Progenitor cell of endocrine pancreas (in vitro differentiated cells): Measurements from ENCODE around the gene EGLN2. TPM values are rescaled to one million over a fixed set of nuclear protein-coding genes. Genes with fewer than 3 reads are reported as not detected.

Source experiments
- DNase-seq: peaks from one replicate; pipeline ENCODE4 v3.0.0; 2021; ENCODE audit warnings: low spot score; ENCODE audit not compliant: unreplicated experiment
- H3K27ac Mint-ChIP-seq: 2 replicates; pipeline ENCODE4 v1.8.0; 2021; ENCODE audit warnings: mild to moderate bottlenecking, moderate library complexity, mixed read lengths
- H3K27me3 Mint-ChIP-seq: 2 replicates; pipeline ENCODE4 v1.8.0; 2021; ENCODE audit warnings: mixed read lengths
- H3K36me3 Mint-ChIP-seq: 2 replicates; pipeline ENCODE4 v1.8.0; 2022; ENCODE audit warnings: mixed read lengths; ENCODE audit not compliant: insufficient read depth
- H3K4me1 Mint-ChIP-seq: 2 replicates; pipeline ENCODE4 v1.8.0; 2021; ENCODE audit warnings: low read depth, mixed read lengths
- H3K4me3 Mint-ChIP-seq: 2 replicates; pipeline ENCODE4 v1.8.0; 2021; ENCODE audit warnings: low read depth, mild to moderate bottlenecking, moderate library complexity, mixed read lengths
- H3K9me3 Mint-ChIP-seq: 2 replicates; pipeline ENCODE4 v1.8.0; 2021; ENCODE audit warnings: low read depth, mixed read lengths
- CTCF ChIP-seq: fragments of 200-600 bp; sonication (generic); IDR thresholded peaks from one replicate; pipeline ENCODE4 v1.5.0; 2021; ENCODE audit warnings: antibody characterized with exemption, mild to moderate bottlenecking; ENCODE audit not compliant: unreplicated experiment
- total RNA-seq: library from RNA; stranded (reverse); gene quantifications from 2 replicates; pipeline ENCODE4 v1.2.1, GENCODE V29; 2021

The EGLN2 gene
- total RNA-seq, 1 donor from 2014 or later, result 110 TPM

- peaks cover 26% of the 10 kb centered on the region for H3K4me1 Mint-ChIP-seq
- DNase-seq, result no peak
- H3K27me3 Mint-ChIP-seq, result no peaks in the 10 kb centered on the region
- H3K9me3 Mint-ChIP-seq, result no peaks in the 10 kb centered on the region
- peaks cover 19% of the 10 kb centered on the region for H3K36me3 Mint-ChIP-seq
- H3K4me3 Mint-ChIP-seq, result peak overlapping the region; percentile 54
- peak overlapping the region; percentile 92 for H3K27ac Mint-ChIP-seq
- TF ChIP-seq CTCF, result no peak
These were observed 44.3 kb upstream of the EGLN2 start for GRCh38 chr19:40754611-40755247.

- peaks cover 21% of the 10 kb centered on the region for H3K36me3 Mint-ChIP-seq
- no peaks in the 10 kb centered on the region for H3K27me3 Mint-ChIP-seq
- no peak overlapping the region for H3K27ac Mint-ChIP-seq
- no peaks in the 10 kb centered on the region for H3K9me3 Mint-ChIP-seq
- no peak for DNase-seq
- peaks cover 21% of the 10 kb centered on the region for H3K4me1 Mint-ChIP-seq
- TF ChIP-seq CTCF, result no peak
- no peak overlapping the region for H3K4me3 Mint-ChIP-seq
These were observed 43.8 kb upstream of the EGLN2 start for GRCh38 chr19:40755248-40755624.

GRCh38 chr19:40755791-40756190 lies 43.2 kb upstream of the EGLN2 start:
- no peak for TF ChIP-seq CTCF
- H3K27me3 Mint-ChIP-seq, result no peaks in the 10 kb centered on the region
- peak overlapping the region; percentile 13 for H3K27ac Mint-ChIP-seq
- H3K4me3 Mint-ChIP-seq, result no peak overlapping the region
- H3K36me3 Mint-ChIP-seq, result peaks cover 26% of the 10 kb centered on the region
- no peaks in the 10 kb centered on the region for H3K9me3 Mint-ChIP-seq
- H3K4me1 Mint-ChIP-seq, result peaks cover 20% of the 10 kb centered on the region
- no peak for DNase-seq

- peaks cover 20% of the 10 kb centered on the region for H3K4me1 Mint-ChIP-seq
- no peak overlapping the region for H3K27ac Mint-ChIP-seq
- no peak for DNase-seq
- no peak for TF ChIP-seq CTCF
- no peak overlapping the region for H3K4me3 Mint-ChIP-seq
- no peaks in the 10 kb centered on the region for H3K9me3 Mint-ChIP-seq
- no peaks in the 10 kb centered on the region for H3K27me3 Mint-ChIP-seq
- peaks cover 29% of the 10 kb centered on the region for H3K36me3 Mint-ChIP-seq
These were observed 42.4 kb upstream of the EGLN2 start for GRCh38 chr19:40756502-40757110.

- Mint-ChIP-seq H3K27ac (no peak overlapping the region), H3K9me3 (no peaks in the 10 kb centered on the region)
These were observed 40.5 kb upstream of the EGLN2 start for GRCh38 chr19:40758491-40758890.

More at GRCh38 chr19:40758491-40758890, 40.5 kb upstream of the EGLN2 start:
- DNase-seq, result no peak
- peaks cover 16% of the 10 kb centered on the region for H3K4me1 Mint-ChIP-seq
- no peak overlapping the region for H3K4me3 Mint-ChIP-seq
- H3K36me3 Mint-ChIP-seq, result peaks cover 32% of the 10 kb centered on the region
- no peak for TF ChIP-seq CTCF
- no peaks in the 10 kb centered on the region for H3K27me3 Mint-ChIP-seq
